Heart left ventricle (tissue), 13 donors: Measurements from ENCODE around the gene PPM1J.

Experiments
- CTCF ChIP-seq, 12 donors: fragments of 200-600 bp; sonication (generic) in 4 of 12; IDR thresholded peaks; one replicate each; pipeline versions ENCODE4 v1.5.0 to v1.8.0; 2018 to 2022; ENCODE audit warnings: antibody characterized with exemption in 12 of 12, mild to moderate bottlenecking in 5 of 12
- POLR2A ChIP-seq, 2 donors: fragments of 450-650 bp; IDR thresholded peaks; one replicate each; pipeline ENCODE4 v1.6.1; 2017; ENCODE audit warnings: antibody characterized with exemption in 2 of 2, mild to moderate bottlenecking in 2 of 2, moderate library complexity in 2 of 2
- donor health status: ischemic (EF 13 %, LVEDD 7.1; RV severe dilation, severe dysfunction).
- donor health status: DM: no; HTN: yes; CAD: no.
- donor health status: DM: no; HTN: no; CAD: no.
- donor health status: ischemic (EF 25% LVEDD 6.9; RV normal size, moderate dysfunction).
- donor health status: ischemic (EF 25% LVEDD 5.7; RV mildly dilated, moderate dysfunction).
- donor health status: ischemic (EF 35%, LVEDD 5.7; RV mildly dilated, moderate dysfunction).
- donor health status: nonischemic (EF 11% LVEDD 7.7; RV severe dilation, severe dysfunction).
- donor health status: DM: yes; HTN: yes; CAD: no.
- donor health status: PGD.
- donor health status: ischemic (EF 29% LVEDD 5.4; RV normal size, mild dysfunction).
- donor health status: nonischemic (EF 23%, LVEDD 6.1; RV moderate dilation, normal function).

GRCh38 chr1:112754116-112754628 lies 39.0 kb upstream of the PPM1J start:
- no peak for TF ChIP-seq CTCF (IDR thresholded peaks at IDR 0.05)
- no peak for TF ChIP-seq POLR2A (IDR thresholded peaks at IDR 0.05)
